Measurements from ENCODE around the gene DAZAP1.

The DAZAP1 gene

GRCh38 chr19:1467490-1468273 lies 60.3 kb downstream of the DAZAP1 start:
- H3K4ac ChIP-seq (ENCODE audit: low read length) = no peak overlapping the region
- peak overlapping the region; percentile 24 for H2BK5ac ChIP-seq (ENCODE audit: low read length)
- H2AK5ac ChIP-seq (ENCODE audit: low read depth, low read length) = peak overlapping the region; percentile 90
- H3K79me1 ChIP-seq (ENCODE audit: low read depth, low read length) = peaks cover 26% of the 10 kb centered on the region
- H3K14ac ChIP-seq (ENCODE audit: low read length) = peak overlapping the region; percentile 21
- H3K18ac ChIP-seq (ENCODE audit: low read length) = peak overlapping the region; percentile 94
- H3K23ac ChIP-seq (ENCODE audit: low read depth, low read length, poor library complexity) = peak overlapping the region; percentile 91
- H2BK120ac ChIP-seq (ENCODE audit: low read depth, low read length) = no peak overlapping the region
- peaks cover 1 to 61% of the 10 kb centered on the region in 2 donors for H3K36me3 ChIP-seq (replicated peaks in 1 of 2; ENCODE audit: control insufficient read depth in 2 of 2, insufficient read depth in 2 of 2, low read length in 2 of 2)
- H3K9me3 ChIP-seq (replicated peaks in 1 of 2; ENCODE audit: control insufficient read depth in 2 of 2, insufficient read depth in 1 of 2, low read depth in 1 of 2, low read length in 2 of 2) = peaks cover 0 to 11% of the 10 kb centered on the region in 2 donors
- H3K4me2 ChIP-seq (ENCODE audit: insufficient read depth, low read length, poor library complexity, severe bottlenecking) = peak overlapping the region; percentile 40
- no peak for DNase-seq (ENCODE audit: low spot score)
- peaks cover 0 to 27% of the 10 kb centered on the region in 2 donors for H3K4me1 ChIP-seq (ENCODE audit: control insufficient read depth in 2 of 2, insufficient read depth in 1 of 2, low read depth in 1 of 2, low read length in 2 of 2)
- H2BK15ac ChIP-seq (ENCODE audit: low read length) = peak overlapping the region; percentile 75
- peak overlapping the region; percentile 17 for H4K8ac ChIP-seq (ENCODE audit: low read depth, low read length)
- no peak overlapping the region for H4K91ac ChIP-seq (ENCODE audit: low read depth, low read length, poor library complexity)
- peak overlapping the region; percentile 60 for H3K9ac ChIP-seq (ENCODE audit: low read depth, low read length, poor library complexity)
- no peak overlapping the region for H2AFZ ChIP-seq (ENCODE audit: low read length)
- no peak overlapping the region for H3K4me3 ChIP-seq (ENCODE audit: low read length in 2 of 2)
- peaks cover 0 to 72% (median 50%) of the 10 kb centered on the region in 3 experiments for H3K27me3 ChIP-seq (ENCODE audit: control insufficient read depth in 3 of 3, insufficient read depth in 3 of 3, low read depth in 1 of 3, low read length in 3 of 3)
- H2BK12ac ChIP-seq (ENCODE audit: low read length) = no peak overlapping the region
- WGBS, 2 donors (ENCODE audit: extremely low coverage in 2 of 2, insufficient read length in 2 of 2, insufficient replicate concordance in 1 of 2) = no CpG with 5 or more reads among the region's 92 CpGs
- H3K27ac ChIP-seq (replicated peaks; ENCODE audit: low read length) = no peak overlapping the region

DNA sequence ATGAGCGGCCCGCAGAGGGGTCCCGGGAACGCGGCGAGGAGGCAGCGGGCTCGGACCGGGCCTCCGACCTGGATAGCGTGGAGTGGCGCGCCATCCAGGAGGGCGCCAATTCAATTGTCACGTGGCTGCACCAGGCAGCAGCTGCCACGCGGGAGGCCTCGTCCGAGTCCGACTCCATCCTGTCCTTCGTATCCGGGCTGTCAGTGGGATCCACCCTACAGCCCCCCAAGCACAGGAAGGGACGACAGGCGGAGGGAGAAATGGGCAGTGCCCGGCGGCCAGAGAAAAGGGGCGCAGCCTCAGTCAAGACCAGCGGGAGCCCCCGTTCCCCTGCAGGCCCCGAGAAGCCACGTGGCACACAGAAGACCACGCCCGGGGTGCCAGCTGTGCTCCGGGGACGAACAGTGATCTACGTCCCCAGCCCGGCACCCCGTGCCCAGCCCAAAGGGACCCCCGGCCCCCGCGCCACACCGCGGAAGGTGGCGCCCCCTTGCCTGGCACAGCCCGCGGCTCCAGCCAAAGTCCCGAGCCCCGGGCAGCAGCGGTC lies 61.0 kb downstream of the DAZAP1 start:
- Histone ChIP-seq H2BK15ac (ENCODE audit: low read length) (peak overlapping the region; percentile 58), H3K9ac (ENCODE audit: low read depth, low read length, poor library complexity) (no peak overlapping the region), H3K27ac (replicated peaks; ENCODE audit: low read length) (no peak overlapping the region), H3K14ac (ENCODE audit: low read length) (peak overlapping the region; percentile 56), H3K36me3 (replicated peaks in 1 of 2; ENCODE audit: control insufficient read depth in 2 of 2, insufficient read depth in 2 of 2, low read length in 2 of 2) (peaks cover 1 to 56% of the 10 kb centered on the region in 2 donors), H2AFZ (ENCODE audit: low read length) (no peak overlapping the region), H3K23ac (ENCODE audit: low read depth, low read length, poor library complexity) (peak overlapping the region; percentile 91), H3K27me3 (ENCODE audit: control insufficient read depth in 3 of 3, insufficient read depth in 3 of 3, low read depth in 1 of 3, low read length in 3 of 3) (peaks cover 0 to 74% (median 50%) of the 10 kb centered on the region in 3 experiments), H3K4ac (ENCODE audit: low read length) (no peak overlapping the region), H3K79me1 (ENCODE audit: low read depth, low read length) (peaks cover 29% of the 10 kb centered on the region), H2BK5ac (ENCODE audit: low read length) (peak overlapping the region; percentile 24), H3K4me3 (ENCODE audit: low read length in 2 of 2) (no peak overlapping the region), H4K8ac (ENCODE audit: low read depth, low read length) (no peak overlapping the region), H3K18ac (ENCODE audit: low read length) (peak overlapping the region; percentile 90), H3K4me1 (ENCODE audit: control insufficient read depth in 2 of 2, insufficient read depth in 1 of 2, low read depth in 1 of 2, low read length in 2 of 2) (peaks cover 0 to 27% of the 10 kb centered on the region in 2 donors), H2AK5ac (ENCODE audit: low read depth, low read length) (peak overlapping the region; percentile 90), H2BK12ac (ENCODE audit: low read length) (peak overlapping the region; percentile 73), H3K4me2 (ENCODE audit: insufficient read depth, low read length, poor library complexity, severe bottlenecking) (peak overlapping the region; percentile 11), H4K91ac (ENCODE audit: low read depth, low read length, poor library complexity) (no peak overlapping the region), H2BK120ac (ENCODE audit: low read depth, low read length) (no peak overlapping the region), H3K9me3 (replicated peaks in 1 of 2; ENCODE audit: control insufficient read depth in 2 of 2, insufficient read depth in 1 of 2, low read depth in 1 of 2, low read length in 2 of 2) (peaks cover 0 to 11% of the 10 kb centered on the region in 2 donors)
- DNase-seq (ENCODE audit: low spot score) = no peak
- WGBS, 2 donors (ENCODE audit: extremely low coverage in 2 of 2, insufficient read length in 2 of 2, insufficient replicate concordance in 1 of 2) = no CpG with 5 or more reads among the region's 49 CpGs

DNA sequence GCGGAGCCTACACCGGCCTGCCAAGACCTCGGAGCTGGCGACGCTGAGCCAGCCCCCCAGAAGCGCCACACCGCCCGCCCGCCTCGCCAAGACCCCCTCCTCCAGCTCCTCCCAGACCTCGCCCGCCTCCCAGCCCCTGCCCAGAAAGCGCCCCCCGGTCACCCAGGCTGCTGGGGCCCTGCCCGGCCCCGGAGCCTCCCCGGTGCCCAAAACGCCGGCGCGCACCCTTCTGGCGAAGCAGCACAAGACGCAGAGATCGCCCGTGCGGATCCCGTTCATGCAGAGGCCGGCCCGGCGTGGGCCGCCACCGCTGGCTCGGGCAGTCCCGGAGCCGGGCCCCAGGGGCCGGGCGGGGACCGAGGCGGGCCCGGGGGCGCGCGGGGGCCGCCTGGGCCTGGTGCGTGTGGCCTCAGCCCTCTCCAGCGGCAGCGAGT lies 61.5 kb downstream of the DAZAP1 start:
- DNase-seq (ENCODE audit: low spot score) = no peak

More for the DNA sequence above, 61.5 kb downstream of the DAZAP1 start:
- Histone ChIP-seq H3K4me3 (ENCODE audit: low read length in 2 of 2) (no peak overlapping the region), H3K23ac (ENCODE audit: low read depth, low read length, poor library complexity) (peak overlapping the region; percentile 91), H2BK120ac (ENCODE audit: low read depth, low read length) (no peak overlapping the region), H3K79me1 (ENCODE audit: low read depth, low read length) (peaks cover 31% of the 10 kb centered on the region), H2AFZ (ENCODE audit: low read length) (no peak overlapping the region), H3K36me3 (replicated peaks in 1 of 2; ENCODE audit: control insufficient read depth in 2 of 2, insufficient read depth in 2 of 2, low read length in 2 of 2) (peaks cover 1 to 52% of the 10 kb centered on the region in 2 donors), H4K91ac (ENCODE audit: low read depth, low read length, poor library complexity) (no peak overlapping the region), H2BK5ac (ENCODE audit: low read length) (no peak overlapping the region), H3K14ac (ENCODE audit: low read length) (peak overlapping the region; percentile 56), H3K9me3 (replicated peaks in 1 of 2; ENCODE audit: control insufficient read depth in 2 of 2, insufficient read depth in 1 of 2, low read depth in 1 of 2, low read length in 2 of 2) (peaks cover 0 to 11% of the 10 kb centered on the region in 2 donors), H3K27me3 (ENCODE audit: control insufficient read depth in 3 of 3, insufficient read depth in 3 of 3, low read depth in 1 of 3, low read length in 3 of 3) (peaks cover 0 to 74% (median 50%) of the 10 kb centered on the region in 3 experiments), H3K18ac (ENCODE audit: low read length) (peak overlapping the region; percentile 90), H3K27ac (replicated peaks; ENCODE audit: low read length) (no peak overlapping the region), H3K4me2 (ENCODE audit: insufficient read depth, low read length, poor library complexity, severe bottlenecking) (peak overlapping the region; percentile 66), H4K8ac (ENCODE audit: low read depth, low read length) (no peak overlapping the region), H3K4ac (ENCODE audit: low read length) (no peak overlapping the region), H3K4me1 (ENCODE audit: control insufficient read depth in 2 of 2, insufficient read depth in 1 of 2, low read depth in 1 of 2, low read length in 2 of 2) (peaks cover 0 to 27% of the 10 kb centered on the region in 2 donors), H2BK15ac (ENCODE audit: low read length) (no peak overlapping the region), H2AK5ac (ENCODE audit: low read depth, low read length) (peak overlapping the region; percentile 90), H2BK12ac (ENCODE audit: low read length) (no peak overlapping the region), H3K9ac (ENCODE audit: low read depth, low read length, poor library complexity) (no peak overlapping the region)
- no CpG with 5 or more reads among the region's 47 CpGs for WGBS, 2 donors (ENCODE audit: extremely low coverage in 2 of 2, insufficient read length in 2 of 2, insufficient replicate concordance in 1 of 2)
